HAP-1 (cell line): ENCODE measurements around the gene MYO16.

Experiments
- DNase-seq, 2 experiments: peaks; one replicate each; pipeline ENCODE4 v3.0.0-alpha.2; 2016 to 2020; ENCODE audit warnings: low spot score in 2 of 2
- H3K27me3 ChIP-seq: fragments of 250-450 bp; sonication (Bioruptor Pico); 2 replicates; pipeline ENCODE4 v1.5.1; 2020; ENCODE audit warnings: low read depth, mild to moderate bottlenecking, moderate library complexity
- H3K36me3 ChIP-seq: fragments of 250-450 bp; sonication (Bioruptor Pico); replicated peaks from 2 replicates; pipeline ENCODE4 v1.5.1; 2020; ENCODE audit warnings: mild to moderate bottlenecking
- H3K4me1 ChIP-seq: fragments of 250-450 bp; sonication (Bioruptor Pico); 2 replicates; pipeline ENCODE4 v1.5.1; 2020; ENCODE audit warnings: mild to moderate bottlenecking
- H3K4me3 ChIP-seq: fragments of 250-450 bp; sonication (Bioruptor Pico); 2 replicates; pipeline ENCODE4 v1.5.1; 2020; ENCODE audit warnings: mild to moderate bottlenecking, moderate library complexity
- H3K9me3 ChIP-seq: fragments of 250-450 bp; sonication (Bioruptor Pico); 2 replicates; pipeline ENCODE4 v1.5.1; 2020; ENCODE audit warnings: mild to moderate bottlenecking, moderate library complexity
- in situ Hi-C: fragments of 300-500 bp; cut with MboI; formaldehyde crosslinking; loops from 3 replicates; pipeline ENCODE4 v1.14.3; 2020; ENCODE audit warnings: low sequenced_read_pairs, inconsistent platforms, mixed read lengths

Gene MYO16

GRCh38 chr13:108961542-108962125 lies 332.2 kb downstream of the MYO16 start:
- Histone ChIP-seq H3K4me3 (no peak overlapping the region), H3K27me3 (no peaks in the 10 kb centered on the region), H3K36me3 (no peaks in the 10 kb centered on the region), H3K9me3 (no peaks in the 10 kb centered on the region), H3K4me1 (no peaks in the 10 kb centered on the region)
- in situ Hi-C loops, result loop anchor here (10.0 to 25.0 kb wide), 2 partner anchors 1153 to 1451 kb away; no protein-coding TSS in a partner anchor
- peak; percentile 8 to 55 for DNase-seq

GRCh38 chr13:108962654-108963053 lies 333.2 kb downstream of the MYO16 start:
- Histone ChIP-seq H3K9me3 (no peaks in the 10 kb centered on the region), H3K4me1 (no peaks in the 10 kb centered on the region), H3K4me3 (no peak overlapping the region), H3K36me3 (no peaks in the 10 kb centered on the region), H3K27me3 (no peaks in the 10 kb centered on the region)
- in situ Hi-C loops, result loop anchor here (10.0 to 25.0 kb wide), 2 partner anchors 1152 to 1450 kb away; no protein-coding TSS in a partner anchor
- no peak for DNase-seq

GRCh38 chr13:108963276-108963810 lies 333.9 kb downstream of the MYO16 start:
- no peaks in the 10 kb centered on the region for H3K4me1 ChIP-seq
- in situ Hi-C loops, result loop anchor here (10.0 to 25.0 kb wide), 2 partner anchors 1151 to 1449 kb away; no protein-coding TSS in a partner anchor
- DNase-seq, result no peak
- H3K4me3 ChIP-seq, result no peak overlapping the region
- H3K36me3 ChIP-seq, result no peaks in the 10 kb centered on the region
- H3K27me3 ChIP-seq, result no peaks in the 10 kb centered on the region
- H3K9me3 ChIP-seq, result no peaks in the 10 kb centered on the region

- DNase-seq, result no peak
- H3K9me3 ChIP-seq, result no peaks in the 10 kb centered on the region
- no peak overlapping the region for H3K4me3 ChIP-seq
- H3K36me3 ChIP-seq, result no peaks in the 10 kb centered on the region
- in situ Hi-C loops, result loop anchor here (10.0 to 25.0 kb wide), 2 partner anchors 1151 to 1448 kb away; no protein-coding TSS in a partner anchor
- H3K27me3 ChIP-seq, result no peaks in the 10 kb centered on the region
- no peaks in the 10 kb centered on the region for H3K4me1 ChIP-seq
Measured at GRCh38 chr13:108963846-108964600, 334.6 kb downstream of the MYO16 start.

- Histone ChIP-seq H3K27me3 (no peaks in the 10 kb centered on the region), H3K4me1 (no peaks in the 10 kb centered on the region), H3K4me3 (no peak overlapping the region), H3K9me3 (no peaks in the 10 kb centered on the region), H3K36me3 (no peaks in the 10 kb centered on the region)
- DNase-seq, result no peak
- in situ Hi-C loops, result loop anchor here (10.0 to 25.0 kb wide), 2 partner anchors 1150 to 1448 kb away; no protein-coding TSS in a partner anchor
Measured at GRCh38 chr13:108964606-108965005, 335.2 kb downstream of the MYO16 start.

GRCh38 chr13:108967371-108967770 lies 338.0 kb downstream of the MYO16 start:
- DNase-seq, result no peak
- no peaks in the 10 kb centered on the region for H3K36me3 ChIP-seq
- in situ Hi-C loops, result loop anchor here (10.0 to 25.0 kb wide), 2 partner anchors 1147 to 1445 kb away; no protein-coding TSS in a partner anchor
- no peaks in the 10 kb centered on the region for H3K4me1 ChIP-seq
- H3K27me3 ChIP-seq, result no peaks in the 10 kb centered on the region
- no peaks in the 10 kb centered on the region for H3K9me3 ChIP-seq
- no peak overlapping the region for H3K4me3 ChIP-seq

GRCh38 chr13:108968566-108968965 lies 339.2 kb downstream of the MYO16 start:
- H3K4me1 ChIP-seq, result no peaks in the 10 kb centered on the region
- in situ Hi-C loops, result loop anchor here (10.0 to 25.0 kb wide), 2 partner anchors 1146 to 1444 kb away; no protein-coding TSS in a partner anchor
- no peak overlapping the region for H3K4me3 ChIP-seq
- DNase-seq, result no peak
- no peaks in the 10 kb centered on the region for H3K9me3 ChIP-seq
- no peaks in the 10 kb centered on the region for H3K27me3 ChIP-seq
- H3K36me3 ChIP-seq, result no peaks in the 10 kb centered on the region

GRCh38 chr13:108974686-108975085 lies 345.3 kb downstream of the MYO16 start:
- DNase-seq, result no peak
- in situ Hi-C loops, result loop anchor here (25.0 kb wide), 1 partner anchor 1438 kb away; no protein-coding TSS in a partner anchor

GRCh38 chr13:108980237-108980636 lies 350.8 kb downstream of the MYO16 start:
- H3K9me3 ChIP-seq, result no peaks in the 10 kb centered on the region
- in situ Hi-C loops, result no loop called here
- no peak overlapping the region for H3K4me3 ChIP-seq
- H3K36me3 ChIP-seq, result no peaks in the 10 kb centered on the region
- H3K27me3 ChIP-seq, result no peaks in the 10 kb centered on the region
- H3K4me1 ChIP-seq, result no peaks in the 10 kb centered on the region
- DNase-seq, result no peak

More at GRCh38 chr13:108974686-108975085, 345.3 kb downstream of the MYO16 start:
- Histone ChIP-seq H3K27me3 (no peaks in the 10 kb centered on the region), H3K4me1 (no peaks in the 10 kb centered on the region), H3K9me3 (no peaks in the 10 kb centered on the region), H3K36me3 (no peaks in the 10 kb centered on the region), H3K4me3 (no peak overlapping the region)

GRCh38 chr13:108981407-108981806 lies 352.0 kb downstream of the MYO16 start:
- H3K9me3 ChIP-seq, result no peaks in the 10 kb centered on the region
- no peak for DNase-seq
- in situ Hi-C loops, result no loop called here
- H3K27me3 ChIP-seq, result no peaks in the 10 kb centered on the region
- H3K4me3 ChIP-seq, result no peak overlapping the region
- no peaks in the 10 kb centered on the region for H3K36me3 ChIP-seq
- H3K4me1 ChIP-seq, result no peaks in the 10 kb centered on the region

GRCh38 chr13:108983273-108983672 lies 353.9 kb downstream of the MYO16 start:
- no peak for DNase-seq
- Histone ChIP-seq H3K27me3 (no peaks in the 10 kb centered on the region), H3K36me3 (no peaks in the 10 kb centered on the region), H3K4me1 (no peaks in the 10 kb centered on the region), H3K4me3 (no peak overlapping the region), H3K9me3 (no peaks in the 10 kb centered on the region)
- in situ Hi-C loops, result no loop called here

GRCh38 chr13:108984251-108984920 lies 355.0 kb downstream of the MYO16 start:
- Histone ChIP-seq H3K9me3 (no peaks in the 10 kb centered on the region), H3K4me1 (no peaks in the 10 kb centered on the region), H3K27me3 (no peaks in the 10 kb centered on the region), H3K4me3 (no peak overlapping the region), H3K36me3 (no peaks in the 10 kb centered on the region)
- DNase-seq, result no peak
- in situ Hi-C loops, result no loop called here

- no peaks in the 10 kb centered on the region for H3K4me1 ChIP-seq
- no peak overlapping the region for H3K4me3 ChIP-seq
- no peak for DNase-seq
- no peaks in the 10 kb centered on the region for H3K9me3 ChIP-seq
- no peaks in the 10 kb centered on the region for H3K36me3 ChIP-seq
- in situ Hi-C loops, result no loop called here
- no peaks in the 10 kb centered on the region for H3K27me3 ChIP-seq
Measured at GRCh38 chr13:108985166-108985565, 355.8 kb downstream of the MYO16 start.
